Measurements from ENCODE around the gene ADAD1.

ADAD1 gene

DNA sequence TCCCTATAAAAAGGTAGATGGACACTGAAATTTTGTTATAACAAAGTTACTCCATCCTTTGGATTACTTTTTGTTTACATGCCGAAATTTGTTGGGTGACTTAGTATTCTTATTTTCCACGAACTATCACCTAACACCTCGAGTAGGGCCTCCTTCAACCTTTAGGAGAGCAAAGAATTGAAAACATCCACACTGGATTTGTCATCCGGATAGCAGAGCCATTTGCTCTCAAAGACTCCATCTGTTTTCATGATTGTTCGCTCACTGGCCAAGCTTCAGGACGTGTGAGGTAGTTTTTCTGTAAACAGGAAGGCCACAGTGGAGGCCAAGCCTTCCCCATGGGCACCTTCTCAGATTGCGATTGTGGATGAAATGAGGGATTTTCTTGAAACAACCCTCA, at the start of gene ADAD1:
ADAD1 (plus strand) TSS at position 301 of the 400 bp plus-strand sequence. CDS start 1,059 bp downstream, outside the sequence.
- in situ Hi-C loops (cut with HindIII; ENCODE audit: low sequenced_read_pairs), result no loop called here
- no peak within 1 kb of the TSS for H3K4me3 ChIP-seq (ENCODE audit: low read depth, low read length)
- no peak for DNase-seq (ENCODE audit: low read depth)
- TF ChIP-seq, protein P1, sequence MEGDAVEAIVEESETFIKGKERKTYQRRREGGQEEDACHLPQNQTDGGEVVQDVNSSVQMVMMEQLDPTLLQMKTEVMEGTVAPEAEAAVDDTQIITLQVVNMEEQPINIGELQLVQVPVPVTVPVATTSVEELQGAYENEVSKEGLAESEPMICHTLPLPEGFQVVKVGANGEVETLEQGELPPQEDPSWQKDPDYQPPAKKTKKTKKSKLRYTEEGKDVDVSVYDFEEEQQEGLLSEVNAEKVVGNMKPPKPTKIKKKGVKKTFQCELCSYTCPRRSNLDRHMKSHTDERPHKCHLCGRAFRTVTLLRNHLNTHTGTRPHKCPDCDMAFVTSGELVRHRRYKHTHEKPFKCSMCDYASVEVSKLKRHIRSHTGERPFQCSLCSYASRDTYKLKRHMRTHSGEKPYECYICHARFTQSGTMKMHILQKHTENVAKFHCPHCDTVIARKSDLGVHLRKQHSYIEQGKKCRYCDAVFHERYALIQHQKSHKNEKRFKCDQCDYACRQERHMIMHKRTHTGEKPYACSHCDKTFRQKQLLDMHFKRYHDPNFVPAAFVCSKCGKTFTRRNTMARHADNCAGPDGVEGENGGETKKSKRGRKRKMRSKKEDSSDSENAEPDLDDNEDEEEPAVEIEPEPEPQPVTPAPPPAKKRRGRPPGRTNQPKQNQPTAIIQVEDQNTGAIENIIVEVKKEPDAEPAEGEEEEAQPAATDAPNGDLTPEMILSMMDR (IDR thresholded peaks at IDR 0.05; ENCODE audit: low read depth, low read length, missing control alignments), result no peak

DNA sequence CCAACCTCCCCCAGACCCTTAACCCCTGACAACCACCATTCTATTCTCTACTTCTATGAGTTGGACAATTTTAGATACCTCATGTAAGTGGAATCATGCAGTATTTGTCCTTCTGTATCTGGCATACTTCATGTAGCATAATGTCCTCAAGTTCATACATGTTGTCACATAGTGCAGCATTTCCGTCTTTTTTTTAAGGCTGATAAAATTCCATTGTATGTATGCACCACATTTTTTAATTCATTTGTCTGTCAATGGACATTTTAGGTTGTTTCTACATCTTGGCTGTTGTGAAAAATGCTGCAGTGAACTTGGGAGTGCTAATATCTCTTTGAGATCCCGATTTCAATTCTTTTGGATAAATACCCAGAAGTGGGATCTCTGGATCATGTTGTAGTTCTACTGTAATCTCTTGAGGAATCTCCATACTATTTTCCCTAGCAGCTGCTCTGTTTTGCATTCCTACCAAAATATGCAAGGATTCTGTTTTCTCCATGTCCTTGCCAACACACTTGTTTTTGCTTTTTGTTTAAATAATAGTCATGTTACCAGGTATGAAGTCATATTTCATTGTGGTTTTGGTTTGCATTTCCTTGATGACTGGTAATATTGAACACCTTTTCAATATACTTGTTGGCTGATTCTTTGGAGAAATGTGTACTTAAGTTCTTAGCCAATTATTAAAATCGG, 48.8 kb upstream of the ADAD1 start:
- in situ Hi-C loops (cut with HindIII; ENCODE audit: low sequenced_read_pairs), result no loop called here
- TF ChIP-seq, protein P1 (IDR thresholded peaks at IDR 0.05; ENCODE audit: low read depth, low read length, missing control alignments), result no peak
- peak; percentile 52 for DNase-seq (ENCODE audit: low read depth)
- H3K4me3 ChIP-seq (ENCODE audit: low read depth, low read length), result no peak overlapping the region

DNA sequence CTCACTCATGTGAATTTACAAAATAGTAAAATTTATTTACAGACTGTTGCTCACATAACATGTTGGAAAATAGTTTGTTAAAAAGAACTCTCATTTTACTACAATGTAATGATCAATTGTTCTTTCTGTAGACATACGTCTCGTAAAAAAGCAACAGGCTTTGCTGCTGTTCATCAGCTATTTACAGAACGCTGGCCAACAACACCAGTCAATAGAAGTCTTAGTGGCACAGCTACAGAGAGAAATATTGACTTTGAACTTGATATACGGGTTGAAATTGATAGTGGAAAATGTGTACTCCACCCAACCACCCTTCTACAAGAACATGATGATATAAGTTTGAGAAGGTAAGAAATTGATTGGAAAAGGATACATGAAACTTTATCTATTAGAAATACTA, 47.6 kb upstream of the ADAD1 start:
- DNase-seq (ENCODE audit: low read depth), result no peak
- TF ChIP-seq, protein P1 (IDR thresholded peaks at IDR 0.05; ENCODE audit: low read depth, low read length, missing control alignments), result no peak
- in situ Hi-C loops (cut with HindIII; ENCODE audit: low sequenced_read_pairs), result no loop called here
- no peak overlapping the region for H3K4me3 ChIP-seq (ENCODE audit: low read depth, low read length)

DNA sequence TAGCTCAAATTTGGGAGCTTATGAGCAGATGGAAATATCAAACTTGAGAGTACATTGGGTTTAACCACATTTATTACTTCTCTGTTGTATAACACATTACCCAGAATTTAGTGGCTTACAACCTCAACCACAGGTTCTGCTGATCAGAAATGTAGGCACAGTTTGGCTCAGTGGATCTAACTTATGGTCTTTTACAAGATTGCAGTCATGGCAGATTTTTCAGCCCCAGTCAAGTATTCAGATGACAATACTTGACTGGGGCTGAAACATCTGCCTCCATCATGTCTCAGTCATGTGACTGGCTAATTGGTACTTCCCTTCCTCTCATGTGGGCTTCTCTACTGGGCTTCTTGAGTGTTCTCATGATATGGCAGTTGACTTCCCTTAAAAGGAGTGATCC, 44.0 kb upstream of the ADAD1 start:
- TF ChIP-seq, protein P1 (IDR thresholded peaks at IDR 0.05; ENCODE audit: low read depth, low read length, missing control alignments), result no peak
- no peak overlapping the region for H3K4me3 ChIP-seq (ENCODE audit: low read depth, low read length)
- in situ Hi-C loops (cut with HindIII; ENCODE audit: low sequenced_read_pairs), result no loop called here
- DNase-seq (ENCODE audit: low read depth), result no peak

DNA sequence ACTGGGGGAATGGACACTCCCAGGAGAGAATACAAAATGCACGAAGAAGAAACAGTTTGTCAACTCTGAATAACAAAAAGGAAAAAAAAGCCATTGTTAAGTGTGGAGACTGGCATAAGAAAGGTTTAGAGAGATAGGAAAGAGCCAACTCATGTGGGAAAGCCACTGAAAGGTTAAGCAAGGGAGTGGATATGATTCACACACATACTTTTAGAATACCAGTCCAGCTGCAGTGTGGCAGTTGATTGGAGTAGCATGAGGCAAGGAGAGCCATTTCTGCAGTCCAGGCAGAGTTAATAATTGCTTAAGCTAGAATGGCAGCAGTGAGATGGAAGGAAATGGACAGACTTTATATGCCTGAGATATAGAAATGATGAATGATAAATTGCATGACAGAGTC, 36.9 kb upstream of the ADAD1 start:
- no peak overlapping the region for H3K4me3 ChIP-seq (ENCODE audit: low read depth, low read length)
- TF ChIP-seq, protein P1 (IDR thresholded peaks at IDR 0.05; ENCODE audit: low read depth, low read length, missing control alignments), result no peak
- in situ Hi-C loops (cut with HindIII; ENCODE audit: low sequenced_read_pairs), result no loop called here
- DNase-seq (ENCODE audit: low read depth), result no peak

DNA sequence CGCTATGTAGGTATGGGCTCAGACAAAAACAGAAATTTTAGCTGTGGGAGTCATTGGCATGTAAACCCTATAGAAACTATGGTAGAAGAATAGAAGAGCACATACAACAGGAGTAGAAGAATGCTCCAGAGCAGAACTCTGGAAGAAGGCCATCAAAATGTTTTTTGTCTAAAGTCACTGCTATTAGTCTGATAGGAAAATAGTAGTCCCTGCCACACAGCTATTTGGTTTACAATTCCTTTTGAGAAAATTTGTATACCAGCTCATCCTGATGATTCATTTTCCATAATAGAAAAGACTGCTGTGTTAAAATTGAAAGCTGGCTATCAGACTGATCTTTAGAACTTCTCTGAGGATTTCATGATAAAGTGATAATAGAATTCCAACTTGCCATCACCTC, 32.8 kb upstream of the ADAD1 start:
- no peak for DNase-seq (ENCODE audit: low read depth)
- in situ Hi-C loops (cut with HindIII; ENCODE audit: low sequenced_read_pairs), result no loop called here
- H3K4me3 ChIP-seq (ENCODE audit: low read depth, low read length), result no peak overlapping the region
- TF ChIP-seq, protein P1 (IDR thresholded peaks at IDR 0.05; ENCODE audit: low read depth, low read length, missing control alignments), result no peak

All from astrocyte of the cerebellum (primary cell).